B cell (primary cell): ENCODE measurements around the gene ST7L. TPM values are rescaled to one million over a fixed set of nuclear protein-coding genes. Genes with fewer than 3 reads are reported as not detected.
A peak's percentile ranks its signal among the peaks of the same experiment; 100 is the strongest.

Source experiments
- ATAC-seq: fragments of 200-7000 bp; cut with Tn5 transposase; one replicate; pipeline ENCODE4 v1.10.0; 2021; ENCODE audit warnings: low read depth, mild to moderate bottlenecking, moderate number of reproducible peaks, moderate library complexity
- CTCF ChIA-PET: fragments of 350-600 bp; sonication (Branson Sonifier 250); formaldehyde crosslinking; loops from one replicate; lab custom pipeline; 2021; ENCODE audit warnings: antibody characterized with exemption, inconsistent platforms; lab: Charles Lee
- POLR2A ChIA-PET: fragments of 350-600 bp; sonication (Branson Sonifier 250); formaldehyde crosslinking; loops from one replicate; lab custom pipeline; 2021; ENCODE audit warnings: antibody characterized with exemption; lab: Charles Lee
- DNase-seq: peaks from one replicate; pipeline ENCODE4 v3.0.0; 2013
- H2AFZ ChIP-seq: 2 replicates; pipeline ENCODE4 v1.6.1; 2012; ENCODE audit warnings: mild to moderate bottlenecking, low read depth, low read length; ENCODE audit not compliant: insufficient read depth, poor library complexity, severe bottlenecking
- H3K27ac ChIP-seq, 2 donors: 1 replicate in 1 of 2; 2 replicates in 1 of 2; pipeline ENCODE4 v1.5.1; 2012 to 2013; ENCODE audit warnings: low read length in 2 of 2, mild to moderate bottlenecking in 2 of 2, moderate library complexity in 1 of 2
- H3K27me3 ChIP-seq, 4 experiments: fragments of 200-600 bp in 1 of 4; sonication (generic) in 1 of 4; replicated peaks in 1 of 4; 1 replicate in 2 of 4; 2 replicates in 2 of 4; pipeline versions ENCODE4 v1.6.1 to v1.7.0; 2013 to 2016; ENCODE audit warnings: low read length in 3 of 4, mild to moderate bottlenecking in 2 of 4, mixed read lengths in 1 of 4, moderate library complexity in 1 of 4; ENCODE audit not compliant: insufficient read depth in 4 of 4, control insufficient read depth in 3 of 4; ENCODE audit errors: control extremely low read depth in 1 of 4
- H3K36me3 ChIP-seq, 2 experiments: replicated peaks in 1 of 2; 1 replicate in 1 of 2; 2 replicates in 1 of 2; pipeline versions ENCODE4 v1.6.1 to v1.7.1; 2013; ENCODE audit warnings: low read length in 1 of 2; ENCODE audit not compliant: insufficient read depth in 2 of 2, control insufficient read depth in 1 of 2; ENCODE audit errors: control extremely low read depth in 1 of 2, extremely low read depth in 1 of 2
- H3K4me1 ChIP-seq, 2 donors: fragments of 200-600 bp in 1 of 2; sonication (generic) in 1 of 2; 1 replicate in 1 of 2; 2 replicates in 1 of 2; pipeline versions ENCODE4 v1.5.1 to v1.6.1; 2013 to 2017; ENCODE audit warnings: low read length in 2 of 2; ENCODE audit not compliant: control insufficient read depth in 2 of 2, insufficient read depth in 2 of 2
- H3K4me2 ChIP-seq: replicated peaks from 2 replicates; pipeline ENCODE3; 2012; ENCODE audit warnings: mild to moderate bottlenecking, low read depth, low read length; ENCODE audit not compliant: poor library complexity, severe bottlenecking
- H3K4me3 ChIP-seq, 5 experiments: fragments of 200-600 bp in 1 of 5; sonication (generic) in 1 of 5; 1 replicate in 3 of 5; 2 replicates in 2 of 5; pipeline versions ENCODE4 v1.5.1 to v1.7.0; 2011 to 2016; ENCODE audit warnings: low read length in 4 of 5, mild to moderate bottlenecking in 4 of 5, low read depth in 2 of 5, control low read depth in 1 of 5, moderate library complexity in 1 of 5; ENCODE audit not compliant: insufficient read depth in 1 of 5; ENCODE audit errors: control extremely low read depth in 1 of 5, extremely low read depth in 1 of 5
- H3K79me2 ChIP-seq: fragments of 200-600 bp; sonication (generic); one replicate; pipeline ENCODE4 v1.6.0; 2016; ENCODE audit warnings: low read length; ENCODE audit not compliant: control insufficient read depth, insufficient read depth
- H3K9ac ChIP-seq: fragments of 200-600 bp; sonication (generic); 2 replicates; pipeline ENCODE4 v1.6.1; 2017; ENCODE audit warnings: mild to moderate bottlenecking, low read length, moderate library complexity
- H3K9me3 ChIP-seq, 3 donors: one replicate each; pipeline versions ENCODE4 v1.6.1 to v1.7.1; 2013; ENCODE audit warnings: low read length in 2 of 3; ENCODE audit not compliant: control insufficient read depth in 2 of 3, insufficient read depth in 1 of 3; ENCODE audit errors: control extremely low read depth in 1 of 3
- H4K20me1 ChIP-seq: 2 replicates; pipeline ENCODE4 v1.6.0; 2012; ENCODE audit warnings: mild to moderate bottlenecking, low read length; ENCODE audit not compliant: insufficient read depth, control insufficient read depth, poor library complexity, severe bottlenecking
- H3K27ac Mint-ChIP-seq: one replicate; pipeline ENCODE4 v1.8.0; 2021; ENCODE audit warnings: mixed read lengths
- H3K27me3 Mint-ChIP-seq: one replicate; pipeline ENCODE4 v1.8.0; 2021; ENCODE audit warnings: mixed read lengths
- H3K4me1 Mint-ChIP-seq: one replicate; pipeline ENCODE4 v1.8.0; 2021; ENCODE audit warnings: mixed read lengths
- H3K4me3 Mint-ChIP-seq: one replicate; pipeline ENCODE4 v1.8.0; 2021; ENCODE audit warnings: mixed read lengths
- H3K9me3 Mint-ChIP-seq: one replicate; pipeline ENCODE4 v1.8.0; 2022; ENCODE audit warnings: mixed read lengths; ENCODE audit not compliant: insufficient read depth
- CTCF ChIP-seq: fragments of 200-600 bp; IDR thresholded peaks from one replicate; pipeline ENCODE4 v1.8.0; 2022; ENCODE audit warnings: antibody characterized with exemption, mild to moderate bottlenecking
- EZH2 ChIP-seq: IDR thresholded peaks from 2 replicates; pipeline ENCODE4 v1.6.1; 2012; ENCODE audit warnings: borderline replicate concordance, low read depth, mild to moderate bottlenecking, moderate library complexity, low read length; ENCODE audit not compliant: insufficient read depth, poor library complexity, severe bottlenecking
- WGBS: methylation state at CpG from one replicate; pipeline ENCODE4 v1.1.5; 2013; ENCODE audit warnings: missing lambda C conversion rate; ENCODE audit not compliant: insufficient coverage; 5-methylcytosine and 5-hydroxymethylcytosine counted together
- intact Hi-C: fragments of 100-400 bp; cut with micrococcal nuclease; formaldehyde crosslinking; loops from one replicate; pipeline ENCODE4 v1.10.0; 2022
- polyA plus RNA-seq: library from polyadenylated mRNA; depleted of rRNA; stranded (reverse); fragments of >200 nt; gene quantifications from 2 replicates; pipeline ENCODE4 v1.2.3, GENCODE V29; 2012
- total RNA-seq, 2 donors: library from RNA; stranded (reverse); fragments of 120-200 nt in 1 of 2; gene quantifications; 1 replicate in 1 of 2; 2 replicates in 1 of 2; pipeline versions ENCODE4 v1.2.3 to v1.2.4, GENCODE V29; 2013 to 2022

Gene ST7L
- total and polyA plus RNA-seq, 2 donors (not counting 1 experiment from before 2014, with no cell fraction given), result 13.1 to 16.4 TPM

- DNase-seq (peak; percentile 42), ATAC-seq (peak; percentile 40)
- POLR2A ChIA-PET, result no interaction called here
- TF ChIP-seq EZH2 (no peak), CTCF (no peak)
- intact Hi-C loops, result loop anchor here (1.0 to 10.0 kb wide), 4 partner anchors 42 to 167 kb away; partner anchors contain the start of genes CAPZA1, CTTNBP2NL, MOV10 and ST7L
- no peak overlapping the region for H3K27ac ChIP-seq
- H3K4me3 ChIP-seq, result peak overlapping the region; percentile 35 to 67 (median 56)
- peaks cover 0 to 68% (median 19%) of the 10 kb centered on the region in 4 experiments for H3K27me3 ChIP-seq
- no peaks in the 10 kb centered on the region for H3K9me3 Mint-ChIP-seq
- 0% methylated on average over 11 of the region's 15 CpGs for WGBS
- CTCF ChIA-PET, result interaction anchor here (0.7 to 1.6 kb wide), 3 partner anchors 45 to 212 kb away, joined by 3 to 6 read pairs (median 3); no protein-coding TSS in a partner anchor
- peaks cover 38% of the 10 kb centered on the region for H3K4me1 Mint-ChIP-seq
- peak overlapping the region; percentile 82 for H2AFZ ChIP-seq
- peaks cover 0 to 10% (median 0%) of the 10 kb centered on the region in 3 donors for H3K9me3 ChIP-seq
- no peaks in the 10 kb centered on the region for H4K20me1 ChIP-seq
- peaks cover 23% of the 10 kb centered on the region for H3K27me3 Mint-ChIP-seq
- H3K36me3 ChIP-seq, result no peaks in the 10 kb centered on the region
- H3K4me2 ChIP-seq, result peak overlapping the region; percentile 82
- peak overlapping the region; percentile 71 for H3K9ac ChIP-seq
- H3K4me3 Mint-ChIP-seq, result peak overlapping the region; percentile 89
- no peak overlapping the region for H3K27ac Mint-ChIP-seq
- no peaks in the 10 kb centered on the region for H3K79me2 ChIP-seq
- peaks cover 36 to 49% of the 10 kb centered on the region in 2 donors for H3K4me1 ChIP-seq
These were observed 111.0 kb downstream of the ST7L start for GRCh38 chr1:112507921-112508277.

- Mint-ChIP-seq H3K27me3 (peaks cover 28% of the 10 kb centered on the region), H3K27ac (peak overlapping the region; percentile 22)
- no peak for ATAC-seq
These were observed 111.6 kb downstream of the ST7L start for GRCh38 chr1:112507336-112507735.

More at GRCh38 chr1:112507336-112507735, 111.6 kb downstream of the ST7L start:
- intact Hi-C loops, result loop anchor here (2.0 to 10.0 kb wide), 2 partner anchors 111 to 167 kb away; partner anchors contain the start of genes CTTNBP2NL and MOV10
- Histone ChIP-seq H3K36me3 (no peaks in the 10 kb centered on the region), H3K4me1 (peaks cover 41 to 52% of the 10 kb centered on the region in 2 donors), H4K20me1 (no peaks in the 10 kb centered on the region), H3K4me3 (peak overlapping the region in 2 of 5 experiments; percentile 44 to 67), H3K4me2 (peak overlapping the region; percentile 82), H2AFZ (peak overlapping the region; percentile 82), H3K27me3 (peaks cover 0 to 74% (median 25%) of the 10 kb centered on the region in 4 experiments), H3K9me3 (peaks cover 0 to 10% (median 0%) of the 10 kb centered on the region in 3 donors), H3K9ac (peak overlapping the region; percentile 71), H3K27ac (no peak overlapping the region), H3K79me2 (no peaks in the 10 kb centered on the region)
- Mint-ChIP-seq H3K4me1 (peaks cover 43% of the 10 kb centered on the region), H3K4me3 (peak overlapping the region; percentile 89), H3K9me3 (no peaks in the 10 kb centered on the region)
- ChIA-PET CTCF (no interaction called here), POLR2A (no interaction called here)
- no peak for DNase-seq
- 100% methylated on average over 4 of the region's 9 CpGs for WGBS
- TF ChIP-seq EZH2 (no peak), CTCF (no peak)
